Left hindlimb (tissue), 1 donor: Measurements from ENCODE around the gene PACSIN3.

Source experiments
- DNase-seq: peaks from one replicate; pipeline ENCODE4 v3.0.0-alpha.2; 2018

Gene PACSIN3

DNA sequence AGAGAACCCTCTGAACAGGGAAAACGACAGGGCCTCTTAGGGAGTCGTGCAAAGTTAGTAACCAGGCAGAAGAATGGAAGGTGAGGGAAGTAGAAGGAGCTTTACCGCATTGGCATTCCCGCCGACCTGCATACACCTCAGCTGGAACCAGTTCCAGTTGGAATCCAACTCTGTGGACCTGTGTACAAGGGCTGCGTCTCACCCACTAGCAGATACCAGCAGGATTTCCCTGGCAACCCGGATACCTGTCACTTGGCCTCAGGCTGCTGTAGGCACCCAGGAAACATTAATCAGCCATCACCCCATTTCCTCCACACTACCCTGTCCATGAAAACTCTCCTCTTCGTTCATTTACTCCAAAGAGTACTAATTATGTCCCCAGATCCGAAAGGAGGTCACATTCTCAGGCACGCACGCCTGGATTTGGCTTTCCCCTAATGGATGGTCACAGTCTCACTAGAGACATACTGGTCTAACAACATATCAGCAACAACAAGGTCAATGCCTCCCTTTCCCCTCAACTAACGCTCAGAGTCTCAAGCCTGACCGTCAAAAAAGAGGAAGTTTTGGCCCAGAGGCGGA lies 10.4 kb downstream of the PACSIN3 start:
- peak; percentile 9 for DNase-seq

DNA sequence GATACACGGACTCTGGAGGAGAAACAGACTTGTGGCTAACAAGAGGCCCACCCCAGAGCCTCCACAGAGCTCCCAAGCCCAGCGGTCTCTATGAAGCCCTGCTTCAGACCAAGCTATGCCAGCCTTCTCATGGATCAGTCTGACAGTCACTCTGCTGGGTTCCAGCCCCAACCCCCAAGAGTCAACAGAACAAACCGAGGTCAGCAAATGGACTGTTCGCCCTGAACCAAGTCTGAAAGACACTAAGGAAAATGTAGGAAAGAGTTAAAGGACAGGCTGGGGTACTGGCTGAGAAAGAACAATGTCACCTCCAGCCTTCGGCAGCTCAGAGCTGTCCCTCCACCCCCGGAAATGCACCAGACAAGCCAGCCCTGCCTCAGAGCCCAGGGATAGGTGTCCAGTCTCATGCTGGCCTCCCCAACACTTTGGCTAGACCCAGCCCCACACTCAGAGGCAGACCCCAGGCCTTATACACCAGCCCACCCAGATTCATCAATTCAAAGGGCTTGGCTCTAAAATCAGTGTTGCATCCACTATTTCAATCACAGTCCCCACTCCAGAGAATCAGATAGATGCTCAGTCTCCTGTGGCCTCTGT lies 13.4 kb downstream of the PACSIN3 start:
- no peak for DNase-seq

- DNase-seq = no peak
These were observed 14.4 kb downstream of the PACSIN3 start for GRCh38 chr11:47171856-47172255.

DNA sequence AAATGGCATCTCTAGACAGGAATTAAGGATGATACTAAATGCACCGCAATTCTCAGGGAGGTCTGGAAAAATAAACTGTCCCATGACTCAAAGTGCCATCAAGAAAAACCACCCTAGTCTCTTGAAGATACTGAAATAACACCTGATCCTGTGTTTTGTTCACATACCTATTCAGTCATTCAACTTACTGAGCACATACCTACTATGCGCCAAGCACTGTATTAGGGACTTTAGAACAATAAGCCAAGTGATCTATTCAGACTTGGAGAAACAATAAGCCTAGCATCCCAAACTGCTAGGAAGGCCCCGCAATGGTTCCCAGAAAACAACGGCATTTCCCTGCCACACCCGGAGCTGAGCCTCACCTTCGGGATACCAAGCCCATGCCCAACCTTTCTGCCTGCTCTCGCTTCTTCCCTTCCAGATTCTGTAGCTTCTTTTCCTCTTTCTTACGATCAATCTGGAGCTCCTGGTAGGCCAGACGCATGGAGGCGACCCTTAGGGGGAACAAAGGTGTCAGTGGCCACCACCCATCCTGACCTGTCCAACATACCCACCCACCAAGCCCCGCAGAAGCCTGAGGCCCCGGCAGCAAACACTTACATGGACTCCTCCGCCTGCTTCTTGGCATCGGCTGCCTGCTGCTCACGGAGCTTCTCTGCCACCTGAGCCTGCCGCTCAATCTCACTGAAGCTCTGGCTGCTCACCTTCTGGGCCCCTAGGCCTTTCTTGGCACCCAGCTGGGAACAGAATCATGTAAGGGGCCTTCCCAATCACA lies 15.0 kb downstream of the PACSIN3 start:
- no peak for DNase-seq

- DNase-seq = no peak
These were observed 19.9 kb downstream of the PACSIN3 start for GRCh38 chr11:47166368-47166767.

DNA sequence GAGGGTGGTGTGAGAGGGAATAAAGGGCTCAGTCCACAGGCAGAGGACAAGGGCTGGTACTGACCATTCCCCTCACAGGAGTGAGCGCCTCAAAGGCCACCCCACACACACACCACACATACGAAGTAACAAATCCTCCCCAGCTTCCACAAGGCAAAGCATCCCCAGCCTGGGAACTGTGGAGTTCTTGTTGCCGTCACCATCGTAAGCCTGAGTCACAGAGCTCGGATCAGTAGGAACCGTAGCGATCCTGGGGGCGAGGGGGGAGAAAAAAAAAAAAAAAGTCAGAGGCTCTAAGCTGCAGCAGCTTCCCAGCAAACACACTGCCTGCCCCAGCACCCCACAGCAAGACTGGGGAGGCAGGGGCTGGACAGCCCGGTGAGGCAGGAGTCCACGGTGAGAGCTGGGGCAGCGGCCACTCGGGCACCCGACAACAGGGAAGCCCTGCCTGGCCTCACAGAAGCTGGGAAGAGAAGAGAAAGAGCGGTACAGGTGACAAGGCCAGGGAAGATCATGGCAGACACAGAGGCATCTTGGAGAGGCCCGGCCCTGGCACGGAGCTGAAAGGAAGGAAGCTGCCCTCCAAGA lies 20.9 kb downstream of the PACSIN3 start:
- no peak for DNase-seq

DNA sequence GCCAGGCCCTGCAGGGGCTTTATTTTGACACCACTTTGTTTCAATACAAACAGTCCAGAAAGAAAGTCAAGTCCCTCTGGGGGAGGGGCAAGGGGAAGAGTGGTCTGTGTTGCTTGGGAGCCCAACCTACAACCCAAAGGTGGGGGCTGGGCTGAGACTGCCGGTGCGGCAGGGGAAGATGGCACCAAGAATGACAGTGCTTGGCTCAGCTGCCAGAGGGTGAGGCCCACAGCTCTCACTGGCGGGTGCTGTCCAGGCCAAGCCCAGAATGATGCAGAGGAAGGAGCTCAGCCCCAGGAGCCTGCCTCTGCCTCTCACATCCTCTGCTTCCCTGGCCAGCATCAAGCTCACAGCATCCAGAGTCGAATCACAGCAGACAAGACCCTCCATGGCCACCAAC lies 21.9 kb downstream of the PACSIN3 start:
- DNase-seq = no peak

DNA sequence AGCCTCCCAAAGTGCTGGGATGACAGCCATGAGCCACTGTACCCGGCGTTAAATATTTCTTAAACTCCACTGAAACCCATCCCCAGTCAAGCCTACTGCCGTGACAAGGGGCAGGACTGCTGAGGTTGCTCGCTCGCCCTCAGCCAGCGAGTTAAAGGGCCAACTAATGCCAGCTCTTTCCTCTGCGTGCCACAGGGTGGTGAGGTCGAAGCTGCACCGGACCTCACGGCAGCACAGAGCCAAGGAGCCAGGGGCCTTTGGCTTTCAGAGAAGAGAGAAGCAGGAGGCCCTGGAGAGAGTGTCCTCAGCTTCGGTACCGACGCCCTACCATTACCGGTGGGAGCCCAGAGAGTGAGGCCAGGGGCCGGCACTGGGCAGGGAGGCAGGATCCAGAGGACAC lies 22.3 kb downstream of the PACSIN3 start:
- DNase-seq = no peak

DNA sequence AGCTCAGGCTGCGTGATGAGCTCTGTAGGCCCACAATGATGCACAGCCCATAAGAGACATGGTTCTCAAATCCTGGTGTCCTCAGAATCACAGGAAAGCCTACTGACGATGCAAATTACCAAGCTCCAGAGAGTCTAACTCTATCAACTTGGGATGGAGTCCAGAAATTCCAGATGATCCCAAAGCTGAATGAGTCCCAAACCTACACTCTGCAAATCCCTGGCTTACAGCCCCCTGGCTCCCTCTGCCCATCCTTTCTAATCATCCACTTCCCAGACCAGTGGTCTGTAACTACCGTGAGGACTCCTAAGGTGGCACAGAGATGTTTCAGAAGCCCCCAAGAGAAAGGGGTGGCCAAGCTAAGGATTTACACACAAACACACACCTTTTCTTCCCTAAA lies 23.0 kb downstream of the PACSIN3 start:
- DNase-seq = no peak

DNA sequence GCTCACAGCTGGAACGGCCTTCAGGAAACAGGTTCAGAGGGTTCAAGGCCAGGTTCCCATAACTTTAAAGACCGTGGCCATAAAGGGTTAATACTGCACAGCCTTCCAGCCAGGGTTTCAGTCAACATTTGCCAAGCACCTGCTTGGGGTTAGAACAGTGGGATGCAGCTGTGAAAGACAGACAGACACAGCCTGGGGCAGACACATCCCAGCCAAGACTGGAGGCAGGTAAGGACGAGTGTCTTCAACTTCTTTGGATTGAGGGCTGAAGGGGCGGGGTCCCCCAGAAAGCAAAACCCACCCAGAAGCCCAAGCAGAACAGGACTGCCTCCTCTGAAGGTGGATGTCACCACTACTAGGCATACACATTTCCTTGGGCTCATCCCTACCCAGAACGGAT lies 23.8 kb downstream of the PACSIN3 start:
- no peak for DNase-seq

DNA sequence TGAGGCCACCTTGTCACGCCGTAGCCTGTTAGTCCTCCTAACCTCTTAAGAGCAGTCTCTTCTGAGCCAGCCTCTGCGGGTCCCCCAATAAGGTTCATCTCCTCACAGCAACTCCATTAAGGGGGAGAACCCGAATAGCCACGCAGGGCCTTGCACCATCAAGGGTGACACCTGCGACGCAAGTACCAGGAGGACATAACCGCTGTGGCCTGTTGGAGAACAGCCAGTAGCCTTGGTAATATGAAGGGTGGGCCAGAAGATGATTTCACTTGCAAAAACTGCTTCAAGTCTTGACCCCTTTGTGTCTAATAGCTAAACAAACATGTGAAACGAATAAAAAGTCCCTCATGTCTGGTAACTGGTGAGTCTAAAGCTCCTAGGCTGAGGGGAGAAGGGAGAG lies 24.3 kb downstream of the PACSIN3 start:
- no peak for DNase-seq

GRCh38 chr11:47161134-47161854 lies 24.9 kb downstream of the PACSIN3 start:
- peak; percentile 77 for DNase-seq

- DNase-seq = no peak
These were observed 25.5 kb downstream of the PACSIN3 start for GRCh38 chr11:47160753-47161133.

DNA sequence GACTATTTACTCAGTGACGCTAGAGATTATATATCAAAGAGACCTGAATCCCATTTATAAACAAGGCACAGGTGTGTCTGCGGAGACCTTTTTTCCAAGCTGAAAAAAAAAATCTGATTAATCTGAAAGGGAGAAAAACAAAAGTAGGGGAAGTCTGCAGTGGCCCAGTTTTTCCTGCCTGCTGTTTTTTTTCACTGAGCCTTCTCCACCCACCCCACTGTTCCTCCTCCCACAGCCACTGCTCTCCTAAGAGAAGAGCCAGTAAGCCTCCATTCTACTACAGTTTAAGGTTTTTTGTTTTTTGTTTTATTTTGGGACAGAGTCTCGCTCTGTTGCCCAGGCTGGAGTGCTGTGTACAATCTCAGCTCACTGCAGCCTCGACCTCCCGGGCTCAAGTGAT lies 28.0 kb downstream of the PACSIN3 start:
- DNase-seq = no peak

DNA sequence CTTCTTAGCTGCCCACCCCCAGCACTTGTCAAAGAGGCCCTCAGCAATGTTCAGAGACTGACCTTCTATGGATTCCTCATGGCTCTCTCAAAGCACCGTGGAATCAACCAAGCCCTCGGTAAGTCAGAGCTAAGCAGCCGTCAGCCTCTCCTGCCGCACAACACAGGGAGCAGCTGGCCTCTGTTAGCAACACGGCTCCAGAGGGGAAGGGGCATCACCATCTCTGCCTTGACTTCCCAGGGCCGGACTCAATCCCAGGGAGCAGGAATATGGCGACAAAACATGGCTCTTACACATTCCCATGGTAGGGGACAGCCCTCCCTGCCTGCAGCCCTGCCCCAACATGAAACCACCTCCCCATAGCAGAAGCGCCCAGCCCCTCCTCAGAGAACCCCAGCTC lies 28.4 kb downstream of the PACSIN3 start:
- DNase-seq = no peak

GRCh38 chr11:47156951-47157350 lies 29.3 kb downstream of the PACSIN3 start:
- DNase-seq = no peak

- DNase-seq = no peak
These were observed 29.9 kb downstream of the PACSIN3 start for GRCh38 chr11:47156333-47156732.

DNA sequence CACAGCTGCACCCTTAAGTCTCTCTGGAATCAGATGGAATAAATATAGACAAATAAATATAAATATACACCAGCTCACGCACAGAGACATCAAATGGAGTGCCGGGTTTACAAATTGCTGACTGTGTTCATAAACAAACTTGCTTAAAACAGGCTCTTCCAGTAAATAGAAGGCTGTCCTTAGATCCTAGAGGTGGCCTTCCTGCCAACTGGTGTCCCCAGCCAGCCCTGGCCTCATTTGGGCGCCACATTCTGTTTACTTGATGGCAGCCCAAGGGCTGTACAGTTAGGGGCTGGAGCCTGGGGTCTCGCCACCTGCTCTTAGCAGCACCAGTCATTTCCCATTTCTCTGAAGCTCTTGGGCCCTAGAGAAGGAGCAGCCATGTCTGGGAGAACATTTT lies 30.4 kb downstream of the PACSIN3 start:
- no peak for DNase-seq

DNA sequence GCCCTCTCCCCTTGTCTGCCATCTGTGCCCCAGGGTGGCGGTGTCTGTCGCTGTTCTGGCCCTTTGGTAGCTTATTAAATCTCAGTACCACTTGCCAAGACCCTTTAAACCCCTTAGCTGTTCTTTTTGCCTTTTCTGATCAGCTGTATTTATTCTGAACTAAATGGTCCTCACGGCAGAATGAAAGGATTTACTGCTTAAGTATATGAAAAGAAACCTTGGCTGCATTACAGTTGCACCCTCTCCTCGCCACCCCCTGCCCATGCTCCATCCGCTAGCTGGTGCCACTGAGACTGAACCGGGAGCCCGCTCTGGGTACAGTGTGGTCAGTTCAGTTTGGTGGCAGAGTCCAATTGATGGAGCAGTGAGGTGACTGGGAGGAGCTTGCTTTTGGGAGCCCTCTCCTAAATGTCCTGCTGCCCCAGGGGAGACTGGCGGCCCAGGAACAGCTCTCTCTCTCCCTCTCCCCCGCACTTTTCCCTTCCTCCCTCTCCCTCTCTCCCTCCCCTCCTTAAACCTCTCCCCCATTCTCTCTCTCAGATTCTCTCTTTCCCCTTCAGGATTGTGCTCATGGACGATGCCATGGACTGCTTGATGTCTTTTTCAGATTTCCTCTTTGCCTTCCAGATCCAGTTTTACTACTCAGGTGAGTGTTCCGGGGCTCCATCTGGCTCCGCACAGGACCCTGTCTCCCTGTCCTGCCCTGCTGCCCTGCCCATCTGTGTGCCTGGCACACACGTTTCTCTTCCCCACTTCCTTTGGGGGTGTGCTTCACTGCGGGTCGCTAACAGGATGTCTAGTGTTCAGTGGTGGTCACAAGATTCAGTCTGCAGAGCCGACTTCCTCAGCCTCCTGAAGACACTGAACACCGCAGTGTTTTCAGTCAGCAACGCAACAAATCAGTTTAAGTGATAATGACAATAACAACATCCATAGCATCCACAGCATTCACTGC lies 31.3 kb downstream of the PACSIN3 start:
- no peak for DNase-seq

DNA sequence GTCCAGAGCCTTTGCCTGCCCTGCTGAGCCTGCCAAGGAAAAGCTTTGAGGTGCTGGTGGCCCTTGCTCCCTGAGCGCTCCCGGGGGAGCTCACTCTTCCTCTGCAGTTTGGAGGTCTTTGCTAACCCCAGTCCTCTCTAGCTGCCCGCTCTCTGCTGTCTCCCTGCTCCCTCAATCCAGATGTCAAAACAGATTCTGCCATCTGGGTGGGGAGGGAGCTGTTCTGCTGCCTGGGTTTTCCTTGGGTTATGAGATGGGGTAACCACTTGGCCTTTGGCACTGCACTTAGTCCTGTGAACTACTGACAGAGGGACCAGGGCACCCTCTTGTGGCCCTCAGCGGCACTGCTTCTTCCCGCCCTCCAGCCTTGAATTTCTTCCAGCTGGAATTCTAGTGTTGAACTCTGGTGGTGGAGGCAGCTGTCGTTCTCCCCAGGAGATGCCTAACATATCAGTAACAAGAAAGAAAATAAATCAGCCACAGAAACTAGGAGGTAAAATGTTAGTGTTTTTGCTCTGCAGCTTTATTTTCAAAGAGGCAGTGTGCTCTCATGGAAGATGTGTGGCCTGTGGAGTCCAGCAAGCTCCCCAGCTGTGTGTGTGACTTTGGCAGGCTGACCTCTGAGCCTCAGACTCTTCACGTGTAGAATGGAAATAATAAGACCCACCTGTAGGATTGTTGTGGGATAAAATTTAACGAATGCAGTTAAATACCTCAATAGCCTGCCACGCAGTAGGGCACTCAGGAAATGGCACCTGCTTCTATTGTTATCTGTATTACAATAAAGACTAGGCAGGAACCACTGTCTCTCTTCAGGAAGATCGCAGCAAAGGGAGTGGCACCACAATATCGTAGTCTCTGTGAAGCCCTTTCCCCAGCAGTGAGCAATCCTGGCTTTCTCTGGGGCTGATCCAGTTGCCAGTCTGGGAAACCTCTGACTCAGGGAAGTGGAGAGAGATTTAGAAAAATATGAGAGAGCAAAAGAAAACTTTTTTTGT lies 33.0 kb downstream of the PACSIN3 start:
- DNase-seq = peak; percentile 89
